Activated CD8-positive, alpha-beta T cell treated with anti-CD3 and anti-CD28 coated beads for 36 hours (primary cell): Measurements from ENCODE around the gene GIT2. TPM values are rescaled to one million over a fixed set of nuclear protein-coding genes. Genes with fewer than 3 reads are reported as not detected.
"Not testable (repeated sequence)": the region's sequence is repeated elsewhere in the genome, so short reads cannot be mapped to it uniquely, and the experiment has no call there.

Experiments
- ATAC-seq: fragments of 200-7000 bp; cut with Tn5 transposase; one replicate; pipeline ENCODE4 v1.10.0; 2021; ENCODE audit warnings: mild to moderate bottlenecking, moderate library complexity
- CTCF ChIA-PET: fragments of 350-600 bp; sonication (Branson Sonifier 250); formaldehyde crosslinking; loops from one replicate; lab custom pipeline; 2021; ENCODE audit warnings: antibody characterized with exemption; lab: Charles Lee
- POLR2A ChIA-PET: fragments of 350-600 bp; sonication (Branson Sonifier 250); formaldehyde crosslinking; loops from one replicate; lab custom pipeline; 2021; ENCODE audit warnings: antibody characterized with exemption; lab: Charles Lee
- DNase-seq: peaks from one replicate; pipeline ENCODE4 v3.0.0-alpha.2; 2020
- H3K27ac Mint-ChIP-seq: one replicate; pipeline ENCODE4 v1.8.0; 2021; ENCODE audit warnings: mild to moderate bottlenecking, mixed read lengths
- H3K27me3 Mint-ChIP-seq: one replicate; pipeline ENCODE4 v1.8.0; 2021; ENCODE audit warnings: mixed read lengths
- H3K36me3 Mint-ChIP-seq: one replicate; pipeline ENCODE4 v1.8.0; 2021; ENCODE audit warnings: low read depth, mixed read lengths
- H3K4me1 Mint-ChIP-seq: one replicate; pipeline ENCODE4 v1.8.0; 2021; ENCODE audit warnings: low read depth, mixed read lengths
- H3K4me3 Mint-ChIP-seq: one replicate; pipeline ENCODE4 v1.8.0; 2021; ENCODE audit warnings: mild to moderate bottlenecking, moderate library complexity, mixed read lengths
- H3K9me3 Mint-ChIP-seq: one replicate; pipeline ENCODE4 v1.8.0; 2021; ENCODE audit warnings: mixed read lengths
- CTCF ChIP-seq: fragments of 200-600 bp; IDR thresholded peaks from one replicate; pipeline ENCODE4 v1.8.0; 2022; ENCODE audit warnings: antibody characterized with exemption, mild to moderate bottlenecking
- intact Hi-C: fragments of 100-400 bp; cut with micrococcal nuclease; formaldehyde crosslinking; loops from one replicate; pipeline ENCODE4 v1.10.0; 2022
- total RNA-seq, 2 experiments: library from RNA; stranded (reverse); gene quantifications; one replicate each; pipeline ENCODE4 v1.2.3, GENCODE V29; 2021

Gene GIT2
- total RNA-seq, 2 experiments from 2014 or later: 49.2 to 49.6 TPM

- Mint-ChIP-seq H3K4me3 (no peak overlapping the region), H3K9me3 (peaks cover 2% of the 10 kb centered on the region), H3K4me1 (peaks cover 61% of the 10 kb centered on the region), H3K27me3 (no peaks in the 10 kb centered on the region), H3K36me3 (peaks cover 27% of the 10 kb centered on the region), H3K27ac (peak overlapping the region; percentile 80)
- DNase-seq (no peak), ATAC-seq (no peak)
- intact Hi-C loops: no loop called here
- CTCF ChIA-PET: interaction anchor here (1.1 kb wide), 1 partner anchor 8 kb away, joined by 3 read pairs; no protein-coding TSS in a partner anchor
- no peak for TF ChIP-seq CTCF
- POLR2A ChIA-PET: interaction anchor here (0.5 to 1.2 kb wide), 4 partner anchors 20 to 428 kb away, joined by 3 to 4 read pairs (median 3); no protein-coding TSS in a partner anchor
These were observed 16.5 kb upstream of the GIT2 start for GRCh38 chr12:110012659-110013058.

DNA sequence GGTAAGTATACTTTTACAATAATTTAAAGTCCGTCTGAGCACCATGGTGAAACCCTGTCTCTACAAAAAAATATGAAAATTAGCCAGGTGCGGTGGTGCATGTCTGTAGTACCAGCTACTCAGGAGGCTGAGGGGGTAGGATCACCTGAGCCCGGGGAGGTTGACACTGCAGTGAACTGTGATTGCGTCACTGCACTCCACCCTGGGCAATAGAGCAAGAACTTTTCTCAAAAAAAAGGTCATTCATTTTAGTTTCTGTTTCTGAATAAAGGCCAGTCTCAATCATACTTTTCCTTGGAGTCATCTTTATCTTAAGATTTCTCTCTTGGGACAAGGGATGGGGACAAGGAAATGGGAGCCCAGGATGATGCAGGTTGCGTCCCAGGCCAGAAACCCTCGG is 16.0 kb upstream of the GIT2 start:
- TF ChIP-seq CTCF: no peak
- H3K27ac Mint-ChIP-seq: peak overlapping the region; percentile 80
- H3K27me3 Mint-ChIP-seq: no peaks in the 10 kb centered on the region
- H3K9me3 Mint-ChIP-seq: peaks cover 2% of the 10 kb centered on the region
- no peak overlapping the region for H3K4me3 Mint-ChIP-seq
- H3K4me1 Mint-ChIP-seq: peaks cover 63% of the 10 kb centered on the region
- ChIA-PET CTCF (interaction anchor here (1.1 kb wide), 1 partner anchor 8 kb away, joined by 3 read pairs; no protein-coding TSS in a partner anchor), POLR2A (interaction anchor here (0.7 to 1.2 kb wide), 3 partner anchors 9 to 36 kb away, joined by 3 to 4 read pairs (median 3); no protein-coding TSS in a partner anchor)
- ATAC-seq (no peak), DNase-seq (peak; percentile 37)
- intact Hi-C loops: no loop called here
- H3K36me3 Mint-ChIP-seq: peaks cover 28% of the 10 kb centered on the region

DNA sequence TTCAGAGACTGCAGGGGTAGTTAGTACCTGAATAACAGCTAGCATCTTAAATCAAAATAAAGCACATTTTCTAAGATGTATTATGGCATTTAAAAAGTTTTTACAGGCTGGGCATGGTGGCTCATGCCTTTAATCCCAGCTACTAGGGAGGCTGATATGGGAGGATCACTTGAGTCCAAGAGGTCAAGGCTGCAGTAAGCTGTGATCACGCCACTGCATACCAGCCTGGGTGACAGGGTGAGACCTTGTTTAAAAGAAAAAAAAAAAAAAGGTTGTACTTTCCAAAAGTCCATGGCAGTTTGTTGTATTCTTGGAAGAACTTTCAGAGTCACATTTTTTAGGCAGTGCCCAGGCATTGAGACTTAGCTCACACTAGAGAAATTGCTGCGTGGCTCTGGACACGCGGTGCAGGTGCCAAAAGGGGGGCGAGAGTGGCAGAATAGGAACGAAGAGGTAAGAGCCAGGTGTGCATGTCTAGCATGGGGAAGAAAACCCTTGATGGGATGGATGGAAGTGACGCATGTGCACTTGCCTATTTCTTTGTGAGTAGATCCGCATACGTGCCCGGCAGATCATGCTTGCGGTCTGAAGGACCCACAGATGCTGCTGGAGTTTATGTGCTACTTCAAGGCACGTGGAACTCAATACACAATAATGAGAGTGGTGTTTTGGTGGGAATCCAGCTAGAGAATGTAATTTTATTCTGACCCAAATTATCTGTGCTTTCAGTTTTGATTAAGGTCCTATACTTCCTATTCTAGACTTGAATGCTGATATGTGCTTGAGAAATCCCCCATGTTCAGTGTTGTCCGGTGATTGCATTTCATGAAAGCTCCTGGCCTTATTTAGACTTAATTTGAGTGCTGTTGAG is 14.9 kb upstream of the GIT2 start:
- no peaks in the 10 kb centered on the region for H3K27me3 Mint-ChIP-seq
- H3K4me3 Mint-ChIP-seq: peak overlapping the region; percentile 48
- intact Hi-C loops: no loop called here
- TF ChIP-seq CTCF: no peak
- ChIA-PET POLR2A (interaction anchor here (0.6 to 1.2 kb wide), 2 partner anchors 9 to 10 kb away, joined by 4 read pairs; no protein-coding TSS in a partner anchor), CTCF (interaction anchor here (0.8 to 0.9 kb wide), 2 partner anchors 18 to 30 kb away, joined by 3 read pairs; no protein-coding TSS in a partner anchor)
- H3K9me3 Mint-ChIP-seq: peaks cover 2% of the 10 kb centered on the region
- no peak for DNase-seq
- peak; percentile 31 for ATAC-seq
- H3K36me3 Mint-ChIP-seq: peaks cover 33% of the 10 kb centered on the region
- H3K27ac Mint-ChIP-seq: peak overlapping the region; percentile 80
- peaks cover 71% of the 10 kb centered on the region for H3K4me1 Mint-ChIP-seq

GRCh38 chr12:110008681-110009398 is 12.7 kb upstream of the GIT2 start:
- peaks cover 26% of the 10 kb centered on the region for H3K36me3 Mint-ChIP-seq
- CTCF ChIA-PET, POLR2A ChIA-PET, DNase-seq, H3K9me3 Mint-ChIP-seq, H3K27me3 Mint-ChIP-seq, H3K4me3 Mint-ChIP-seq: not testable (repeated sequence)
- peak; percentile 19 for ATAC-seq
- peaks cover 80% of the 10 kb centered on the region for H3K4me1 Mint-ChIP-seq
- intact Hi-C loops: loop anchor here (5.0 kb wide), 1 partner anchor 37 kb away; no protein-coding TSS in a partner anchor
- peak overlapping the region; percentile 58 for H3K27ac Mint-ChIP-seq

DNA sequence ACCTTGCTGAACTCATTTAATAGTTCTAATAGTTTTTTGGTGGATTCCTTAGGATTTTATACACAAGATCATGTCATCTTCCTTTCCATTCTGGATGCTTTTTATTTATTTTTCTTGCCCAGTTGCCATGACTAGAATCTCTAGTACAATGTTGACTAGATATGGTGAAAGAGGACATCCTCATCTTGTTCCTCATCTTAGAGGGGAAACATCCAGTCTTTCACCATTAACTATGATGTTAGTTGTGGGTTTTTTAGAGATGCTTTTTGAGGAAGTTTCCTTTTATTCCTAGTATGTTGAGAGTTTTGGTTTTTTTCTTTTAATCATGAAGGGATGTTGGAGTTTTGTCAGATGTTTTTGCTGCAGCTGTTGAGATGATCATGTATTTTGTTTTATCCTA is 11.7 kb upstream of the GIT2 start:
- ChIA-PET CTCF (no interaction called here), POLR2A (no interaction called here)
- H3K4me1 Mint-ChIP-seq: peaks cover 87% of the 10 kb centered on the region
- no peaks in the 10 kb centered on the region for H3K27me3 Mint-ChIP-seq
- no peak for DNase-seq
- H3K4me3 Mint-ChIP-seq: no peak overlapping the region
- ATAC-seq: no peak
- H3K27ac Mint-ChIP-seq: peak overlapping the region; percentile 11
- TF ChIP-seq CTCF: no peak
- H3K9me3 Mint-ChIP-seq: peaks cover 2% of the 10 kb centered on the region
- peaks cover 26% of the 10 kb centered on the region for H3K36me3 Mint-ChIP-seq
- intact Hi-C loops: loop anchor here (5.0 kb wide), 1 partner anchor 36 kb away; no protein-coding TSS in a partner anchor
